Measurements from ENCODE around the gene ERCC5. TPM values are rescaled to one million over a fixed set of nuclear protein-coding genes. Genes with fewer than 3 reads are reported as not detected.

ERCC5 gene
- total RNA-seq, 2 experiments from 2014 or later: 92.6 to 94.9 TPM

DNA sequence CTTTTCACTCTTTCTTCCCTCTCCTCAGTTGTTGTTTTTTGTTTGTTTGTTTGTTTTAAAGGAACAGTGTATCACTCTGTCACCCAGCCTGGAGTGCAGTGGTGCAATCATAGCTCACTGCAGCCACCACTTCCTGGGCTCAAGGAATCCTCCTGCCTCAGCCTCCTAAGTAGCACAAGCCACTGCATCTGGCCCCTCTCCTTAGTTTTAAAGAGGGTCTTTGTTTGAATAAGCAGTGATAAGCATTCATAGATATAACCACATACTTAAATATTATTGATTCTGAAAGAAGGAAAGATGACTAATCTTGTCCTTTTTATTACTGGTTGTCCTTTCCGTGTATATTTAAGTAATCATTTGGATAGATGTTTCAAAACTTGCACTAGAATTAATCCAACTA is 26.7 kb downstream of the ERCC5 start:
- DNase-seq: no peak
- CTCF ChIA-PET: no interaction called here
- Mint-ChIP-seq H3K36me3 (ENCODE audit: low read depth) (peaks cover 63% of the 10 kb centered on the region), H3K9me3 (no peaks in the 10 kb centered on the region), H3K4me1 (peaks cover 8% of the 10 kb centered on the region), H3K4me3 (no peak overlapping the region), H3K27ac (no peak overlapping the region), H3K27me3 (no peaks in the 10 kb centered on the region)
- POLR2A ChIA-PET: no interaction called here

DNA sequence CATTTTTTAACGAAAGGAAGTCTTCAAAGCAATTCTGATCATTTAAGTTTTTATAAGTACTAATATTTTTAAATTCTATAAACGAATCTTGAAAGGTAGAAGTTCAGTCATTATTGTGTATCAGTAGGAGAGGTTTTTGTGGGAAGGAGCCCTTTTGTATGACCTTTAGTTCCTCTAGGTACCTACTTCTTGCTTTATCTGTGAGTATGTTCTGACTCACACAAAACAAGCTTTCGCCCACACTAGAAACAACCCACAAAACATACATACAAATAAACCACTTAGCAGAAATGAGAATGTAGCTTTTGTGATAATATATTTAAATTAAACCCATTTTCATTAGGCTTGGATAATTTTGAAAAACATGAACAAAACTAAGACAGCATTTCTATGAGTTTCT is 27.8 kb downstream of the ERCC5 start:
- no peak overlapping the region for H3K4me3 Mint-ChIP-seq
- H3K27ac Mint-ChIP-seq: no peak overlapping the region
- peaks cover 57% of the 10 kb centered on the region for H3K36me3 Mint-ChIP-seq (ENCODE audit: low read depth)
- H3K9me3 Mint-ChIP-seq: no peaks in the 10 kb centered on the region
- ChIA-PET POLR2A (no interaction called here), CTCF (no interaction called here)
- peaks cover 8% of the 10 kb centered on the region for H3K4me1 Mint-ChIP-seq
- no peak for DNase-seq
- no peaks in the 10 kb centered on the region for H3K27me3 Mint-ChIP-seq

DNA sequence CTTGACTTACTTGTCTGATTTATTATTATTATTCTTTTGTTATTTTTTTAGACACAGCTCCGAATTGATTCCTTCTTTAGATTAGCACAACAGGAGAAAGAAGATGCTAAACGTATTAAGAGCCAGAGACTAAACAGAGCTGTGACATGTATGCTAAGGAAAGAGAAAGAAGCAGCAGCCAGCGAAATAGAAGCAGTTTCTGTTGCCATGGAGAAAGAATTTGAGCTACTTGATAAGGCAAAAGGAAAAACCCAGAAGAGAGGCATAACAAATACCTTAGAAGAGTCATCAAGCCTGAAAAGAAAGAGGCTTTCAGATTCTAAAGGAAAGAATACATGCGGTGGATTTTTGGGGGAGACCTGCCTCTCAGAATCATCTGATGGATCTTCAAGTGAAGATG is 29.4 kb downstream of the ERCC5 start:
- H3K9me3 Mint-ChIP-seq: no peaks in the 10 kb centered on the region
- POLR2A ChIA-PET: no interaction called here
- no peak overlapping the region for H3K4me3 Mint-ChIP-seq
- no peak for DNase-seq
- H3K27me3 Mint-ChIP-seq: no peaks in the 10 kb centered on the region
- CTCF ChIA-PET: interaction anchor here (1.3 to 1.5 kb wide), 2 partner anchors 9 to 10 kb away, joined by 3 read pairs; no protein-coding TSS in a partner anchor
- H3K27ac Mint-ChIP-seq: no peak overlapping the region
- peaks cover 8% of the 10 kb centered on the region for H3K4me1 Mint-ChIP-seq
- peaks cover 51% of the 10 kb centered on the region for H3K36me3 Mint-ChIP-seq (ENCODE audit: low read depth)

DNA sequence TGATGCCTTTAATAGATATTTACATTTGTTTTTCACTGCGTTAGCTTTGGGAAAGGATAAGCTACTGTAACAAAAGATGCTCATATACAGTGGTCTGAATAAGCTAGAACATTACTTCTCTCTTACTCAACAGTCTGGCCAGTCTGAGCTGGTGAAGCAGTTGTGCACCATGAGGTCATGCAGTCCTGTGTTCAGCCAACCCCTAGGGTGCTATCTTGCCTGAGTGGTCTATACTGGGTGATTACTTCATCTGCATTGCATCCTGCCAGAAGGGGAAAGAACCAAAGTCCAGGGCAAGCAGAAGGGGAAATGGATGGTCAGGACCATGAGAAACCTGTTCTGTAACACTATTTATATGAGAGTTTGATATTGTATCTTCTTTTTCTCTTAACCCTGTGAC is 31.5 kb downstream of the ERCC5 start:
- Mint-ChIP-seq H3K9me3 (no peaks in the 10 kb centered on the region), H3K36me3 (ENCODE audit: low read depth) (peaks cover 40% of the 10 kb centered on the region), H3K4me1 (peaks cover 2% of the 10 kb centered on the region), H3K27me3 (no peaks in the 10 kb centered on the region), H3K27ac (no peak overlapping the region), H3K4me3 (no peak overlapping the region)
- DNase-seq: no peak
- ChIA-PET POLR2A (no interaction called here), CTCF (interaction anchor here (0.9 to 1.3 kb wide), 2 partner anchors 13 to 38 kb away, joined by 3 to 6 read pairs; no protein-coding TSS in a partner anchor)

DNA sequence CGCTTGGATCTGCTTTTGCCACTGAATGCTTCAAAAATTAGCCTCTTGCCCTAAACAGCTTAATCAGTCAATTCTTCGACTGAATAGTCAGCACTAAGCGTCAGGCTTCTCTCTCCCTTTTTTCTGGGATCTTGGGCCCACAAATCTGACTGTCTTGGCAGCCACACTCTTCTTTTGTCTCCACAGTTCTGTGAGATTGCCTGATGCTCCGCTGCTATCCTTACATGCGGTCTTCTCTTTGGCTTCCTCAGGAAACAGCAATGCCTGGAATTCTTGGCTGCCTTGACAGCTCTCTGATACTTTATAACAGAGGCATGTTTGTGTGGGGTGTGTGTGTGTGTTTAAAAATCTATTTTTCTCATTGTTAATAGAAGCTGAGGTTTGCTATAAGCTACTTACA is 32.6 kb downstream of the ERCC5 start:
- no peak overlapping the region for H3K4me3 Mint-ChIP-seq
- no peak for DNase-seq
- H3K36me3 Mint-ChIP-seq (ENCODE audit: low read depth): peaks cover 31% of the 10 kb centered on the region
- CTCF ChIA-PET: no interaction called here
- POLR2A ChIA-PET: no interaction called here
- H3K4me1 Mint-ChIP-seq: no peaks in the 10 kb centered on the region
- no peaks in the 10 kb centered on the region for H3K27me3 Mint-ChIP-seq
- no peak overlapping the region for H3K27ac Mint-ChIP-seq
- no peaks in the 10 kb centered on the region for H3K9me3 Mint-ChIP-seq

DNA sequence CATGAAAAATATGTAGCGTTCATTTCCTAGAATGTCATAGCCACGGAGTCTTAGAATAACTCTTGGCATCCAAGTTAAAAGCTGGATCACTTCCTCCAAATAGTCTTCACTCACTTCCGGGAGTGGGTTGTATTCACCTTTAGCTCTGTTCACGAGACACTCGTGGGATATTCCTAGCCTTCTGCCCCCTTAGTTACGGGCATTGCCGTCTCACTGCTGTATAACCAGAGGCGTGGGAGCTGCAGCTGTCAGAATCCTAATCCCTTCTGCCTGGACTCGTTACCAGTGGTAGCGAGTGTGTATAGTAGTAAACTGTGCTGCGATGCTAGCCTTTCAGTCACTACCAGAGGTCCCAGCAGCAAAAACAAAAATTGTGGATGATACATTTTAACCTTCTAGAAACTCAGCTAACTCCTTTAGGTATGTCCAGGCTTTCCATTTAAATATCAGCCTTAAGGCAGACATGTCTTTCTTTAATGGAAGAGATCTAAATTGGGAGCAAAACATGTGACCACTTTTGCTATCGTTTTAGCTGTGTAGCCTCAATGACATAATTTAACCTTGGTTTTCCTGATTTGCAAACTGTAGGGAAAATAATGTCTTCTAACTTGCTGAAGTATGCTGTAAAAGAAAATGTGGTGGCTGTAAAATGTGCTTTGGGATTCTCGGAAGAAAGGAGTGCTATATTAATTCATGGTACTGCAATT is 34.1 kb downstream of the ERCC5 start:
- Mint-ChIP-seq H3K4me1 (no peaks in the 10 kb centered on the region), H3K9me3 (no peaks in the 10 kb centered on the region), H3K27me3 (no peaks in the 10 kb centered on the region), H3K4me3 (no peak overlapping the region), H3K27ac (no peak overlapping the region), H3K36me3 (ENCODE audit: low read depth) (peaks cover 26% of the 10 kb centered on the region)
- ChIA-PET CTCF (no interaction called here), POLR2A (no interaction called here)
- DNase-seq: no peak

DNA sequence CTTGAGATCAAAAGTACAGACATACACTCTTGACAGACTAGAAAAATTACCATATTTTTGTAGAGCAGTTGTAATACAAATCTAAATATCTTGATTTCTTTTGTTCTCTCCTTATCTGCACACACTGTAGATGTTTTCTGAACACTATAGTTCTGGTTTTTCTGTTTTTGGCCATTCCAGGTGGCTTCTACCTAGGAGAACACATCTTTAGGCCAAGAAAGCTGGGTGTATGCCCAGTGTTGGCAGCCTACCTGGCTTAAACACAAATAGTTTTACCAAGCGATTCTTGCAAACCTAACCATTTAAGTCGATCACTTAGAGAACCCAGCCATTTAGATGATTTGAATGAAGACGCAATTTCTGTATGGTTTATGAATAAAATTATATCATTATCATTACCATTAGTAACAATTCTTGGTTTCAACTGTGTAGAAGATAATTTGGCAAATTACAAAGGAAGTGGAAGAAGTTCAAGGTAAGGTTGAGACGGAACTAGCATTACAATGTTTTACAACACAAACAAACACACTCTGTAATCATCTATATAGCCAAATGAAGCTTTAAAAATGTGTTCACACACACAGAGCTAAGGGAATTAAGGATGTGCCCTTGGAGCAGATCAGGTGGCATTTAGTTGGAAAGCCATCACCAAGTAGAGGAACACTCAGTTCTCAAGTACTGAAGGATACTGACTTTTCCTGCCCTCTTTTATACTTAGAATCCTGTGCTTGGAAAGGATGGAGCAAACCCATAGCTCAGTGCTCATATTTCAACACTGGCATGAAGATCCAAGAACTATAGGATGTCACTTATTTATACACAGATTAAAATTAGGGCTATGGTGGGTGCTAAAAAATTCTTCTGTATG is 36.2 kb downstream of the ERCC5 start:
- ChIA-PET POLR2A (no interaction called here), CTCF (no interaction called here)
- H3K4me3 Mint-ChIP-seq: no peak overlapping the region
- H3K27me3 Mint-ChIP-seq: no peaks in the 10 kb centered on the region
- H3K27ac Mint-ChIP-seq: no peak overlapping the region
- no peaks in the 10 kb centered on the region for H3K4me1 Mint-ChIP-seq
- peaks cover 7% of the 10 kb centered on the region for H3K36me3 Mint-ChIP-seq (ENCODE audit: low read depth)
- DNase-seq: no peak
- no peaks in the 10 kb centered on the region for H3K9me3 Mint-ChIP-seq

DNA sequence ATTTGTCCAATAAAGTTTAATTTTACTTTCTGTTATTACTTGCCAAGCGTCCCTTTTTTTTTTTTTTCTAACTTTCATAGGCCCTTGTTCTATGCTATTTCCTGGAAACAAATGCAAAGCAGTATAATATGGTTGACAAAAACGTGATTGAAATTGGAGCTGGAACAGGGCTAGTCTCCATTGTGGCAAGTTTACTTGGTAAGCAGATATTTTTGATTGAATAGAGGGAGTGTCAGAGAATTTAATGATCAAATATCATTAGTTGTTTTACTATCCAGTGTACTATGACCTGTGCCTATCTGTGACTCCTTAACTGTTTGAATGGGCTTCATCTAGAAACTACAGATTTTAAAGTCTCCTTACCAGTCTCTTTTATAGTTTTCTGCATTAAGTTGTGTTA is 46.7 kb downstream of the ERCC5 start:
- DNase-seq: no peak
- Mint-ChIP-seq H3K9me3 (no peaks in the 10 kb centered on the region), H3K27ac (no peak overlapping the region), H3K4me3 (no peak overlapping the region), H3K36me3 (ENCODE audit: low read depth) (no peaks in the 10 kb centered on the region), H3K4me1 (no peaks in the 10 kb centered on the region), H3K27me3 (no peaks in the 10 kb centered on the region)
- ChIA-PET POLR2A (no interaction called here), CTCF (no interaction called here)

DNA sequence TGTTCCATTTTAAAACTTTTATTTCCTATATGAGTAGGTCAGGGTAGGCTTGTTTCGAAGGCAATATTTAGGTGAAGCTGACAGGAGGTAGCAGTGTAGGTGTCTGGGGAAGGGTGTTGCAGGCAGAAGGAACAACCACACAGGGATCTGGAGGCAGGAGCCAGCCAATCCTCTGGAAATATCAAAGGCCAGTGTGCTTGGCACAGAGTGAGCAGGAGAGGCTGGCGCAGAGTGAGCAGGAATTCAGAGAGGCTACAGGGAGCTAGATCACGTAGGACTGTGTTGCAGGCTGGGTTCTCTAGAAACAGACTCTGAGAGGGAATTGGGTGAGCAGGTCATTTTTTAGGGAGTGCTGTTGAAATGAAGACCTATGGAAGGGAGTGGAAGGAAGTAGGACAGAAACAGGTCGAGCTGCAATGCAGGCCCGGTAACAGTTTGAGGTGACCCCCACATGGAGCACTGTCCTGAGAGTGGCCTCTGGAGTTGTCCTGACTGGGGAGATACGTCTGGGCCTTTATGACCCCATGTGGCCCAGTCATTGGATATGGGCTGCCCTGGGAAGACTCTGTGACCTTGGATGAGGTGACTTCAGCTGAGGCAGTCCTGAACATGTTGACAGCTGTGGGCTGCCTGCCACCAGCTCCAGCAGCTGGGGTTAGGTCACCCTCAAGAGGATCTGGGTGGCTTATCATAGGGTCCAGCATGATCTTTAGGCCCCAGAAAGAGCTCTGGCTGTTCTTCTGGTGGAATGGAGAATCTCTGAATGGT is 51.7 kb downstream of the ERCC5 start:
- no peaks in the 10 kb centered on the region for H3K9me3 Mint-ChIP-seq
- DNase-seq: no peak
- H3K4me3 Mint-ChIP-seq: no peak overlapping the region
- H3K4me1 Mint-ChIP-seq: no peaks in the 10 kb centered on the region
- H3K27ac Mint-ChIP-seq: no peak overlapping the region
- ChIA-PET POLR2A (no interaction called here), CTCF (no interaction called here)
- no peaks in the 10 kb centered on the region for H3K36me3 Mint-ChIP-seq (ENCODE audit: low read depth)
- H3K27me3 Mint-ChIP-seq: no peaks in the 10 kb centered on the region

DNA sequence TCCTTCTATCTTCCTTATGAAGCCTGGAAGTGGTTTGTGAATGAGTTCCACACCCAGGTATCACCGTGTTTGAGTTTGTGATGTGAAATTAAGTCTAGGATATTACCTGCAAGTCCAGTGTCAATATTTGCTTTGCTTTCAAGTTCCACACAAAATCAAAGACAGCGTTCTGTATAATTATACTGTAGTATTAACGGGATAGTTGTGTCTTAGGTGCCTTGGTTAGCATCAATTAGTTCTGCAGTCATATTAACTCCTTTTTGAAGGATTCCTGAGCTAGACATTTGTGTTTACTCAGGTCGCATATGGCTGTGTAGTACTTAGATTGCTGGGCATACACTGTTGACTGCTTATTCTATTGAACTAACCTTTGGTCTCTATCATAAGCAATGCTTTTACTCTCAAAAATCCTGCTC is 54.4 kb downstream of the ERCC5 start:
- H3K27ac Mint-ChIP-seq: no peak overlapping the region

DNA sequence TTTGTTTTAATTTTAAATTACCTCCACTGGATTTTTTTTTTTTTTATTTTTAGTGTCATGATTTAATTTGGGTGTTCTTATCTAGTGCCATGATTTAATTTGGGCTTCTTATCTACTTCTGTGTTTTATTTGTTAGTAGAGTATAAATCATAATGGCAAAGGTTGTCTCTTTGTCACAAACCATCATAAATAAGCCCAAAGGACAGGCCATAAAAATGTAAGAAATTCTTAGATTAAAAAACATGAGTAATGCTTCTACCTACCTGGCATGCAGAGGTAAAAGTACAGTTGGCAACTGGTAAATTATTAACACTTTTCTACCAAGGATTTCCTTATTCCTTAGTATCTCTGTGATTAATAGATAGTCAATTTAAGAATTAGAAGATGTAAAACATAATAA is 55.2 kb downstream of the ERCC5 start:
- DNase-seq: no peak
- H3K27me3 Mint-ChIP-seq: peaks cover 2% of the 10 kb centered on the region
- H3K4me3 Mint-ChIP-seq: no peak overlapping the region
- no peak overlapping the region for H3K27ac Mint-ChIP-seq
- no peaks in the 10 kb centered on the region for H3K36me3 Mint-ChIP-seq (ENCODE audit: low read depth)
- H3K4me1 Mint-ChIP-seq: no peaks in the 10 kb centered on the region
- POLR2A ChIA-PET: no interaction called here
- H3K9me3 Mint-ChIP-seq: no peaks in the 10 kb centered on the region
- CTCF ChIA-PET: no interaction called here

More for the DNA sequence above, 54.4 kb downstream of the ERCC5 start:
- no peak for DNase-seq
- Mint-ChIP-seq H3K4me1 (no peaks in the 10 kb centered on the region), H3K4me3 (no peak overlapping the region), H3K9me3 (no peaks in the 10 kb centered on the region), H3K27me3 (peaks cover 2% of the 10 kb centered on the region), H3K36me3 (ENCODE audit: low read depth) (no peaks in the 10 kb centered on the region)
- ChIA-PET POLR2A (no interaction called here), CTCF (interaction anchor here (1.2 kb wide), 1 partner anchor 11 kb away, joined by 3 read pairs; no protein-coding TSS in a partner anchor)

DNA sequence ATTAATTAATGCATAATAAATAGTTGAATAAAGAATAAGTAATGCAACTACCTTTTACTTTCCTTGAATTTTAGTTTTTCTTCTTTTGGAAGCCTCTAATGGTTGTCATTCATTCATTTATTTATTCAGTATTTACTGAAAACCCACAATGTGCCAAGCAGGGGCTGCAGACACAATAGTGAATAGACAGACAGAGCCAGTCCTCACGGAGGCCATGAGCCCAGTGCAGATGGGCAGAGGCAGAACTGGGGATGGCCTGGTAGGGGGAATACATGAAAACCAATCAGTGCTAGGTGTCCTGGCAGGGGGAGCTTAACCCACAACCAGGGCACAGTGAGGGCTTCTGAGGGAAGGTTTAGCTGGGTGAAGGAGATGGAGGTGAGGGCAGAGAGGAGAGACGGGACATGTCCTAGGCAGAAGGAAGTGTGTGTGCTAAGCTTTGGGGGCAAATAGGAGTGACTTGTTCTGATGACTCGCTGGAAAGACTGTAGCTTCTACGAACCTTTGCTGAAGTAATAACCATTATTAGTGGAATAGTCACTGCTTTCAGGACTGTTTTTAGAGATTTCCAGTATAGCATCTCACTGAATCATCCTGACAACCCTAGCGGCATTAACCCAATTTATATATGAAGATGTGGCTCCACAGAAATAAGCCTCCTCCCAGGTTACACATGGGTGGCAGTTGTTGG is 55.9 kb downstream of the ERCC5 start:
- no peak overlapping the region for H3K27ac Mint-ChIP-seq
- CTCF ChIA-PET: interaction anchor here (0.8 kb wide), 1 partner anchor 15 kb away, joined by 3 read pairs; no protein-coding TSS in a partner anchor
- H3K27me3 Mint-ChIP-seq: peaks cover 2% of the 10 kb centered on the region

More for the DNA sequence above, 55.9 kb downstream of the ERCC5 start:
- no peaks in the 10 kb centered on the region for H3K36me3 Mint-ChIP-seq (ENCODE audit: low read depth)
- no peaks in the 10 kb centered on the region for H3K4me1 Mint-ChIP-seq
- POLR2A ChIA-PET: no interaction called here
- H3K9me3 Mint-ChIP-seq: no peaks in the 10 kb centered on the region
- DNase-seq: no peak
- H3K4me3 Mint-ChIP-seq: no peak overlapping the region

All from activated CD4-positive, alpha-beta T cell treated with anti-CD3 and anti-CD28 coated beads, Interleukin-2, amount 10 ng/mL, durations not matched to agents 7 days and 5 days (primary cell).